ENCODE data around the gene PLD4.

DNA sequence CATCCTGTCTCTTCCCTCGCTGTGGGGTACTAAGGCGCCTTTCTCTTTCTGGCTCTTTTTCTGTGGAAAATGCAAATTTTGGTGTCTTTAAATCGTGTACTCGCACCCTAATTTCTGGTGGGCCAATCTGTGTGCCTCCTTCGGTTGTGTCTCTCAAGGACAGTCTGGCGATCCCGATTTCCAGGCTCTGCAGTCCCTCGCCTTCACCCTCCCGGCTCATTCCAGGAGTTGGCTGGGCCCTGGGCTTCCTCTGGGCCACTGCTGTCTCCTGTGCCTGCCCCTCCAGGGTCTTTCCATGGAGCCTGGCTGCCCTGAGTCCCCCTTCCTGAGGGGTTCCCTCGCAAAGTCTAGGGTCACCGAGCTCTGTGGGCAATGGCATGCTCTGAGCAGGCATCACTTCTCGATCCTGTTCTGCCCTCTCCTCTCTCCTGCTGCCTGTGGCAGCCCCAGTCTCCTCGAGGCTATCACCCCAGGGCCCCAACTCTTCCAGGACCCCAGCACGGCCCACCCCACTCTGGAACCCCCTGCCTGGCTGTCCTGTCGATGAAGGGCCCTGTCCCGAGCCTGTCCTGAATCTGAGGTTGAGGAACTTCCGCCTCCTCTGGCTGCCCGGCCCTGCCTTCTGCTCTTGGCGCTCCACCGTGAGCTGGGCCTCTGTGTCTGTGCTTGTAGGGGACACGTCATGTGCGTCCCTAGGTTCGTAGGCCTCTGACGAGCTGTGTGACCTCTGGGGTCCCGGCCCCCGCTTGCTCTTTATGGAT lies 29.4 kb downstream of the PLD4 start:
- TF ChIP-seq EZH2 (IDR thresholded peaks at IDR 0.05) = no peak
- TF ChIP-seq POLR2AphosphoS5 (IDR thresholded peaks at IDR 0.05; ENCODE audit: borderline replicate concordance, low read depth, low read length) = no peak
- TF ChIP-seq FOXP2 (optimal IDR thresholded peaks at IDR 0.05; ENCODE audit: control extremely low read depth, extremely low read length, insufficient read depth) = no peak

Measured in SK-N-MC (cell line).